Neuronal stem cell (in vitro differentiated cells): ENCODE results near the gene GPRIN1.

ENCODE experiments used
- DNase-seq: peaks from one replicate; pipeline ENCODE4 v3.0.0-alpha.2; 2013; ENCODE audit warnings: low spot score
- H2AFZ ChIP-seq: one replicate; pipeline ENCODE4 v1.6.1; 2013; ENCODE audit warnings: mild to moderate bottlenecking, low read length, inconsistent platforms
- H2AK5ac ChIP-seq: 2 replicates; pipeline ENCODE4 v1.6.1; 2013; ENCODE audit warnings: low read depth, mild to moderate bottlenecking, inconsistent platforms, low read length, moderate library complexity, mixed read lengths
- H2BK120ac ChIP-seq: 2 replicates; pipeline ENCODE4 v1.6.1; 2013; ENCODE audit warnings: low read depth, mild to moderate bottlenecking, inconsistent platforms, low read length, moderate library complexity, mixed read lengths
- H2BK12ac ChIP-seq: one replicate; pipeline ENCODE4 v1.6.1; 2013; ENCODE audit warnings: low read length, inconsistent platforms
- H2BK15ac ChIP-seq: 2 replicates; pipeline ENCODE4 v1.6.1; 2013; ENCODE audit warnings: mild to moderate bottlenecking, low read length, inconsistent platforms, mixed read lengths
- H2BK5ac ChIP-seq: one replicate; pipeline ENCODE4 v1.6.1; 2013; ENCODE audit warnings: inconsistent platforms, mild to moderate bottlenecking, low read length, moderate library complexity
- H3K14ac ChIP-seq: one replicate; pipeline ENCODE4 v1.6.1; 2013; ENCODE audit warnings: low read length, inconsistent platforms
- H3K18ac ChIP-seq: 2 replicates; pipeline ENCODE4 v1.6.1; 2013; ENCODE audit warnings: low read length, inconsistent platforms
- H3K23ac ChIP-seq: 2 replicates; pipeline ENCODE4 v1.6.1; 2013; ENCODE audit warnings: low read depth, mild to moderate bottlenecking, mixed read lengths, low read length, inconsistent platforms; ENCODE audit not compliant: poor library complexity
- H3K27ac ChIP-seq: replicated peaks from 3 replicates; pipeline ENCODE4 v1.5.1; 2013; ENCODE audit warnings: low read length, inconsistent platforms
- H3K27me3 ChIP-seq, 3 experiments: 2 replicates each; pipeline ENCODE4 v1.6.1; 2013; ENCODE audit warnings: low read length in 3 of 3, mild to moderate bottlenecking in 2 of 3, inconsistent platforms in 1 of 3, low read depth in 1 of 3, mixed read lengths in 1 of 3, moderate library complexity in 1 of 3; ENCODE audit not compliant: control insufficient read depth in 3 of 3, insufficient read depth in 3 of 3
- H3K36me3 ChIP-seq, 2 donors: replicated peaks in 1 of 2; 2 replicates each; pipeline ENCODE4 v1.6.1; 2013; ENCODE audit warnings: low read length in 2 of 2; ENCODE audit not compliant: control insufficient read depth in 2 of 2, insufficient read depth in 2 of 2
- H3K4ac ChIP-seq: 2 replicates; pipeline ENCODE4 v1.6.1; 2013; ENCODE audit warnings: inconsistent platforms, mild to moderate bottlenecking, low read length, moderate library complexity
- H3K4me1 ChIP-seq, 2 donors: 1 replicate in 1 of 2; 2 replicates in 1 of 2; pipeline ENCODE4 v1.6.1; 2013; ENCODE audit warnings: low read length in 2 of 2, low read depth in 1 of 2; ENCODE audit not compliant: control insufficient read depth in 2 of 2, insufficient read depth in 1 of 2
- H3K4me2 ChIP-seq: one replicate; pipeline ENCODE4 v1.6.1; 2013; ENCODE audit warnings: mild to moderate bottlenecking, low read length, inconsistent platforms; ENCODE audit not compliant: insufficient read depth, poor library complexity, severe bottlenecking
- H3K4me3 ChIP-seq, 2 donors: 2 replicates each; pipeline ENCODE4 v1.5.1; 2013; ENCODE audit warnings: low read length in 2 of 2, mild to moderate bottlenecking in 2 of 2, inconsistent platforms in 1 of 2, moderate library complexity in 1 of 2
- H3K79me1 ChIP-seq: one replicate; pipeline ENCODE4 v1.6.1; 2013; ENCODE audit warnings: low read depth, mild to moderate bottlenecking, inconsistent platforms, low read length, moderate library complexity
- H3K9ac ChIP-seq: one replicate; pipeline ENCODE4 v1.6.1; 2013; ENCODE audit warnings: mild to moderate bottlenecking, low read depth, low read length, inconsistent platforms; ENCODE audit not compliant: poor library complexity
- H3K9me3 ChIP-seq, 2 donors: replicated peaks in 1 of 2; 2 replicates each; pipeline versions ENCODE3 to v1.6.1; 2013; ENCODE audit warnings: low read length in 2 of 2, mild to moderate bottlenecking in 2 of 2, inconsistent platforms in 1 of 2, low read depth in 1 of 2, mixed read lengths in 1 of 2, moderate library complexity in 1 of 2; ENCODE audit not compliant: control insufficient read depth in 2 of 2, insufficient read depth in 1 of 2
- H4K8ac ChIP-seq: one replicate; pipeline ENCODE4 v1.6.1; 2013; ENCODE audit warnings: low read depth, mild to moderate bottlenecking, inconsistent platforms, low read length, moderate library complexity
- H4K91ac ChIP-seq: one replicate; pipeline ENCODE4 v1.6.1; 2013; ENCODE audit warnings: low read length, low read depth, mild to moderate bottlenecking, inconsistent platforms; ENCODE audit not compliant: poor library complexity
- WGBS, 2 donors: extraction: QIAGEN DNeasy Blood & Tissue Kit; methylation state at CpG; one replicate each; pipeline ENCODE4 v1.1.7; 2013; ENCODE audit warnings: missing lambda C conversion rate in 2 of 2, mixed read lengths in 1 of 2; ENCODE audit not compliant: insufficient read length in 2 of 2, insufficient replicate concordance in 1 of 2; ENCODE audit errors: extremely low coverage in 2 of 2; 5-methylcytosine and 5-hydroxymethylcytosine counted together

GPRIN1 gene

DNA sequence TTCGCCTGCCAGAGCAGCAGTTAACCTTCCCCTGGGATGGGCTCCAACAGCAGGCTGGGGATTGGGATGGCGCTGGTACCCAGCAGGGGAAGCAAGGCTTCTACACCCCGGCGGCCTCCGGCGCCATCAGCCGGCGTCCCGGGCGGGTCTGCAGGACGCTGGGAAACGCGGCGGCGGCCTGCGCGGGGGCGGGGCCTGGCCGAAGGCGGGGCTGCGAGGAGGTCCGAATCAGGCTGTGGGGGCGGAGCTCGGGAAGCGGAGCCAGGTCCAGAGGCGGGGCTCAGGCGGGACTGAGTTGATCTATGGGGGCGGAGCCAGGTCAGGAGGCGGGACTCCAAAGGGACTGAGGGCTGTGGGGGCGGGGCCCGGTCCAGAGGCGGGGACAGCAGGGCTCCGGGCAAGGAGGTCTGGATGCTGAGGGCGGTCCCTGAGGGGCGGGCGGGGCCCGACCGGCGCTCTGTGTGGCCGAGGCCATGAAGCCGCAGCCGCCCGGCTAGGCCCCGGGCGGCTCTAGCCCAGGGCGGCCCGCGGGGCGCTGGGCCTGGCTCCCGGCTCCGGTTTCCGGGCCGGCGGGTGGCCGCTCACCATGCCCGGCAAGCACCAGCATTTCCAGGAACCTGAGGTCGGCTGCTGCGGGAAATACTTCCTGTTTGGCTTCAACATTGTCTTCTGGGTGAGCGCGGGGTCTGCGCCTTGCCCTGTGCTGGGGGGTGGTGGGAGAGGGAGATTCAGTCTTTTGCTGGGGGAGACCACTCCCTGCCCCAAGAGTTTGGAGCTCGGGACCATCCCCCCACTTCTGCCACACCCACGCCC, 37.3 kb upstream of the GPRIN1 start, which contains the start of gene TSPAN17:
Gene TSPAN17, plus strand, starts transcription at position 455 of the 813 bp plus-strand sequence. Its CDS starts 132 bp downstream, at position 587.
- Histone ChIP-seq H3K18ac (peak within 1 kb of the TSS; percentile 96), H2BK15ac (peak within 1 kb of the TSS; percentile 88), H2BK12ac (peak within 1 kb of the TSS; percentile 98), H2BK5ac (peak within 1 kb of the TSS; percentile 85), H3K79me1 (peaks cover 5% of the 10 kb centered on the region), H3K23ac (peak within 1 kb of the TSS; percentile 98), H3K27ac (no peak within 1 kb of the TSS), H3K27me3 (peaks cover 0 to 39% (median 4%) of the 10 kb centered on the region in 3 experiments), H3K4me3 (peak within 1 kb of the TSS; percentile 75 to 85), H2AK5ac (peak within 1 kb of the TSS; percentile 94), H4K91ac (peak within 1 kb of the TSS; percentile 89), H3K4ac (peak within 1 kb of the TSS; percentile 93), H3K9me3 (no peaks in the 10 kb centered on the region), H3K36me3 (no peaks in the 10 kb centered on the region), H2BK120ac (no peak within 1 kb of the TSS), H3K4me2 (peak within 1 kb of the TSS; percentile 100), H3K14ac (peak within 1 kb of the TSS; percentile 84), H2AFZ (peak within 1 kb of the TSS; percentile 96), H3K9ac (peak within 1 kb of the TSS; percentile 83), H3K4me1 (peaks cover 4 to 19% of the 10 kb centered on the region in 2 donors), H4K8ac (peak within 1 kb of the TSS; percentile 93)
- no CpG with 5 or more reads among the region's 63 CpGs for WGBS, 2 donors
- peak; percentile 99 for DNase-seq

DNA sequence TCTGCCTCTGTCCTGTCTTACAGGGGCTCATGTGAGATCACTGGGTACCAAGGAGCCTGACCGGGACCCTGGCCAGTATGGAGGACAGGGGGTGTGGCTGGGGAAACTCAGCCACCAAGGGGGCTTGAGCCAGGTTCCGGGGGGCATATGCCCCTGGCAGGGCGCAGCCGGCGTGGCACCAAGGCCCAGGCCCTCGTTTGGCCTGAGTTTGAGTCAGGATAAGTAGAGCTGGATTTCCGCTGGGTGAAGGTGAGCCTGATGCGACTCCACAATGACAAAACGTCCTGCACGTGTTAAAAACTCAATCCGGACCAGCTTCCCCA, 36.7 kb upstream of the GPRIN1 start:
- Histone ChIP-seq H3K79me1 (peaks cover 5% of the 10 kb centered on the region), H3K27me3 (peaks cover 0 to 45% (median 4%) of the 10 kb centered on the region in 3 experiments), H3K23ac (peak overlapping the region; percentile 68), H3K14ac (no peak overlapping the region), H3K4me1 (peaks cover 4 to 19% of the 10 kb centered on the region in 2 donors), H4K8ac (peak overlapping the region; percentile 93), H2BK120ac (no peak overlapping the region), H3K9me3 (no peaks in the 10 kb centered on the region), H3K27ac (no peak overlapping the region), H2AK5ac (peak overlapping the region; percentile 6), H2BK5ac (peak overlapping the region; percentile 80), H4K91ac (peak overlapping the region; percentile 89), H2AFZ (peak overlapping the region; percentile 92), H3K9ac (peak overlapping the region; percentile 78), H3K36me3 (no peaks in the 10 kb centered on the region), H3K18ac (peak overlapping the region; percentile 96), H3K4ac (peak overlapping the region; percentile 93), H3K4me2 (peak overlapping the region; percentile 47), H2BK12ac (no peak overlapping the region), H2BK15ac (peak overlapping the region; percentile 53), H3K4me3 (peak overlapping the region in 1 of 2 donors; percentile 51)
- WGBS, 2 donors: no CpG with 5 or more reads among the region's 11 CpGs
- no peak for DNase-seq

DNA sequence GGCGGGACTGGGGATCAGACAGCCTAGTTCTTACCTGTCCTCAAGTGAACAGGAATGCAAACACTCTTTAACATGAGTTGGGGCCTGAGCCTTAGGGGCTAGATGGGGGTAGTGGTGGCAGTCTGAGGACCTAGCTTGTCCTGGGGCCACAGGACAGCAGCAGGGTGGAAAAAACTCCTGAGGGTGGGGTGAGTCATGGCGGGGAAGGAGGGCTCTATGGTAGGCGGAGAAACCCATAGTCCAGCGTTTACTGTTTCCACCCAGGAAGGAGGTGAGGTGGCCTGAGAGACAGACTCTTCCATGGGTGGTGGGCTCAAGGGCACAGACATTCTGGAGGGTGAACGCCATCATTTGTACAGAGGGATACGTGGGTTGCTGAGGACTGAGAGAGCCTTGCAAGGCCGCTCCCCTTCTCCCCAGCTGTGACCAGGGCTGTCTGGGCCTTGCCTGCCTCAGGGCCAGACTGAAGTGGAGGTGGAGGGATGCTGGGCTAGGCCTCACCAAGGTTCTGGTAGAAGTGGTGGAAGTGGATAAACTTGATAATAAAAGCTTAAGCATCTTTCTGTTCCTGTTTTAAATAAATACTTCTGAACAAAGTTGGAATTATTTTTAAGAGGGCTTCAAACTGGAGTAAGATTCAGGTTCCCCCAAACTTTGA, 36.2 kb upstream of the GPRIN1 start:
- Histone ChIP-seq H3K79me1 (peaks cover 5% of the 10 kb centered on the region), H3K27ac (no peak overlapping the region), H2BK12ac (peak overlapping the region; percentile 98), H3K14ac (no peak overlapping the region), H3K9me3 (no peaks in the 10 kb centered on the region), H3K4ac (no peak overlapping the region), H3K23ac (no peak overlapping the region), H3K4me2 (no peak overlapping the region), H2BK5ac (peak overlapping the region; percentile 80), H2BK120ac (no peak overlapping the region), H2AK5ac (peak overlapping the region; percentile 94), H4K91ac (no peak overlapping the region), H4K8ac (peak overlapping the region; percentile 75), H3K18ac (peak overlapping the region; percentile 96), H3K4me1 (peaks cover 4 to 19% of the 10 kb centered on the region in 2 donors), H2BK15ac (peak overlapping the region; percentile 88), H3K36me3 (no peaks in the 10 kb centered on the region), H3K4me3 (no peak overlapping the region), H2AFZ (peak overlapping the region; percentile 92), H3K9ac (no peak overlapping the region), H3K27me3 (peaks cover 0 to 50% (median 4%) of the 10 kb centered on the region in 3 experiments)
- no peak for DNase-seq
- no CpG with 5 or more reads among the region's 7 CpGs for WGBS, 2 donors
